Left ventricle myocardium superior (tissue), 1 donor: Measurements from ENCODE around the gene TTC38. TPM values are rescaled to one million over a fixed set of nuclear protein-coding genes. Genes with fewer than 3 reads are reported as not detected.
"Not testable (repeated sequence)": the region's sequence is repeated elsewhere in the genome, so short reads cannot be mapped to it uniquely, and the experiment has no call there.

ENCODE experiments used
- ATAC-seq: fragments of 200-7000 bp; cut with Tn5 transposase; one replicate; pipeline ENCODE4 v1.9.1; 2020; ENCODE audit warnings: mild to moderate bottlenecking, moderate library complexity
- DNase-seq: peaks from one replicate; pipeline ENCODE4 v3.0.0-alpha.2; 2020
- intact Hi-C: fragments of 100-400 bp; cut with micrococcal nuclease; formaldehyde crosslinking; loops from one replicate; pipeline ENCODE4 v1.11.0; 2022
- total RNA-seq: library from RNA; stranded (reverse); fragmentation: NEBNext Ultra II Directional; extraction: Animal tissue kit (Norgen Biotek cat#: 25700); gene quantifications from one replicate; pipeline ENCODE4 v1.2.1, GENCODE V29; 2021
- donor health status: DM: no; HTN: yes; CAD: no; lungs with severe emphysema.

TTC38 gene
- total RNA-seq, 1 donor from 2014 or later, result 24.0 TPM

GRCh38 chr22:46290121-46290842 is 22.5 kb downstream of the TTC38 start:
- intact Hi-C loops, result no loop called here
- DNase-seq, result peak; percentile 78

GRCh38 chr22:46290843-46291785 is 23.3 kb downstream of the TTC38 start:
- no peak for ATAC-seq

More at GRCh38 chr22:46290121-46290842, 22.5 kb downstream of the TTC38 start:
- ATAC-seq, result peak; percentile 81

GRCh38 chr22:46292173-46292572 is 24.4 kb downstream of the TTC38 start:
- ATAC-seq, result no peak

More at GRCh38 chr22:46290843-46291785, 23.3 kb downstream of the TTC38 start:
- intact Hi-C loops, result no loop called here
- DNase-seq, result no peak

DNA sequence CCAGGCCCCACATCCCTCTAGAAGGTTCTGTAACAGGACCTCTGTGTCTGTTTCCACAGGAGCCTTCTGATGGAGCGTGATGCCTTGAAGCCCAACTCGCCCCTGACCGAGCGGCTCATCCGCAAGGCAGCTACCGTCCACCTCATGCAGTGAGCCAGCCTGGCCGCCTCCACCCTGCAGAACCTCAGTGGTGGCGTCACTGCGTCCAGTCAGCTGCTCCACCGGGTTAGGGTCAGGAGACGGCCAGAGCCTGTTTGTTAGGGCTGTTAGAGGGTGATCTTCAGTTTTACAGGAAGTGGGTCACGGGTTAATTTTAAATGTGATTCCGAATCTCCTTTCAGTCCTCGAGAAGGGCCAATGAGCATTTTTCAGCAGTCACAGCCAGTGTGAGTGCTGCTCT is 24.9 kb downstream of the TTC38 start:
- no peak for ATAC-seq
- intact Hi-C loops, result no loop called here
- no peak for DNase-seq

More at GRCh38 chr22:46292173-46292572, 24.4 kb downstream of the TTC38 start:
- intact Hi-C loops, result no loop called here
- DNase-seq, result no peak

GRCh38 chr22:46293577-46294260 is 25.9 kb downstream of the TTC38 start:
- DNase-seq (peak; percentile 69), ATAC-seq (no peak)
- intact Hi-C loops, result no loop called here

- no peak for DNase-seq
- ATAC-seq, result no peak
- intact Hi-C loops, result no loop called here
Measured at GRCh38 chr22:46294784-46295183, 27.0 kb downstream of the TTC38 start.

DNA sequence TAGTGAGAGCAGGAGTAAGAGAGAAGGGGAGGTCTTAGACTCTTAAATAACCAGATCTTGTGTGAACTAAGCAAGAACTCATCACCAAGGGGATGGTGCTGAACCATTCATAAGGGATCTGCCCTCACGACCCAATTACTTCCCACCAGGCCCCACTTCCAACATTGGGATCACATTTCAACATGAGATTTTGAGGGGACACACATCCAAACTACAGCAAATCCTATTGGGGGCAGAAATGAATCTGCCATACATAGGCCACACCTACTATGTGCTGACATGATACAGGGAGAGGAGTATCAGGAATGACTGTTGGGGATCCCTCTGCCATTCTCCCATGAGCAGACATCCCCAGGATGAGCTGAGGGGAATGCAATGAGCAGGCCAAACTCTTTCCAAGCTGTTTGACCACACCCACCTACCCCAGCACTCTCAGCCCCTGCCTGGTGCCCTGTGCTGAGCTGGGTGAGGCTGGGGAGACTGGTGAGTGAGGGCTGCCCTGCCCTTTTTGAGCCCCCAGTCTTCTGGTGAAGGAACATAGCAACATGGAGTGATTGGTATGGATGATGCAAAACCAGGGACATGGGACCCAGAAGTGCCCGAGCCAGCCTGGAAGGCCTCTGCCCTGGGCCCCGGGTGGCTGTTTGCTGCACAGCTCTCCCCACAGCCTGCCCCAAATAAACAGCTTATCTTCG is 27.6 kb downstream of the TTC38 start:
- ATAC-seq (no peak), DNase-seq (no peak)
- intact Hi-C loops, result no loop called here

GRCh38 chr22:46296257-46297150 is 28.7 kb downstream of the TTC38 start, which contains the start of gene GTSE1:
TSS of gene GTSE1 (plus strand) at chr22:46296870. CDS start at chr22:46297401, 531 bp downstream.
- ATAC-seq, result peak; percentile 97
- DNase-seq, result peak; percentile 100
- intact Hi-C loops, result no loop called here

- ATAC-seq, result peak; percentile 2
- peak; percentile 50 for DNase-seq
- intact Hi-C loops, result no loop called here
Measured at GRCh38 chr22:46297151-46297812, 29.5 kb downstream of the TTC38 start.

GRCh38 chr22:46299101-46299500 is 31.3 kb downstream of the TTC38 start:
- DNase-seq (no peak), ATAC-seq (no peak)
- intact Hi-C loops, result no loop called here

GRCh38 chr22:46300491-46300890 is 32.7 kb downstream of the TTC38 start:
- no peak for ATAC-seq
- DNase-seq, result no peak
- intact Hi-C loops, result no loop called here

DNA sequence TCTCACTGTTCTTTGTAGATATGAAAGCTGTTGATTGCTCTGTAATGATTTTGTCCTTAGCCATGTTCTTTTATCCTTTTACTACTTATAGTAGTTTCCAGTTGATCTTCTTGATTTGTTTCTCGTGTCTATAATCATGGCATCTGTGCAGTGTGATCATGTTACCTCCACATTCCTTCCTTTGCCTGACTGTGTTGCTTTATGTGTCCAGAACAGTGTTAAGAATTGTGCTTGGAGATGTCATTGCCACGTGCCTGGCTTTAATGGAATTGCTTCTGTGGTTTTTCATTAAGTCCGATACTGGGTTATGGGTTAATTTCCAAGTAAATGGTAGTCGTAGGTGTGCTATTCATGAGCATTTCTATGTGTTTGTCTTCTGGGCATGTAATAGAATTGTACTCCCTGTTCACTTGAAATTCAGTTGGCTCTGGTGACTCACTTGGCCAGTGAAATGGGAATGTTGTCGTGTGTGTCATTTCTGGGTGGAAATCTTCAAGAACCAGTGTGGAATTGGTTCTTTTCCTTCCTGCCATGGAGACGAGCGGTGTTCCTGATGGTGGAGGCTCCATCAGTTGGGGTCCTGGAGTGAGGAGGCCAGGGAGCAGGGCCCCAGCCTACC is 35.6 kb downstream of the TTC38 start:
- no peak for DNase-seq
- intact Hi-C loops, result no loop called here

DNA sequence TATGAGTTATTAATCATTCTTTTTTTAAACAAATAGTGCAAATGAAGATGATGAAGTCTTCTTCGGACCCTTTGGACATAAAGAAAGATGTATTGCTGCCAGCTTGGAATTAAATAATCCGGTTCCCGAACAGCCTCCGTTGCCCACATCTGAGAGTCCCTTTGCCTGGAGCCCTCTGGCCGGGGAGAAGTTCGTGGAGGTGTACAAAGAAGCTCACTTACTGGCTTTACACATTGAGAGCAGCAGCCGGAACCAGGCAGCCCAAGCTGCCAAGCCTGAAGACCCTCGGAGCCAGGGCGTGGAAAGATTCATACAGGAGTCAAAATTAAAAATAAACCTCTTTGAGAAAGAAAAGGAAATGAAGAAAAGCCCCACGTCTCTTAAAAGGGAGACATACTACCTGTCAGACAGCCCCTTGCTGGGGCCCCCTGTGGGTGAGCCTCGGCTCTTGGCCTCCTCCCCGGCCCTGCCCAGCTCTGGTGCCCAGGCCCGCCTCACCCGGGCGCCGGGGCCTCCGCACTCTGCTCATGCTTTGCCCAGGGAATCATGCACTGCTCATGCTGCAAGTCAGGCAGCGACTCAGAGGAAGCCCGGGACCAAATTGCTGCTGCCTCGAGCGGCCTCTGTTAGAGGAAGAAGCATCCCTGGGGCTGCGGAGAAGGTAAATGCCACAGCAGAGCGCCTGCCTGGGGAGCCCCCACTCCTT is 40.6 kb downstream of the TTC38 start:
- ATAC-seq, result peak; percentile 26
- intact Hi-C loops, result no loop called here
- DNase-seq, result peak; percentile 26

More for the DNA sequence above, 35.6 kb downstream of the TTC38 start:
- no peak for ATAC-seq

GRCh38 chr22:46309526-46310085 is 41.8 kb downstream of the TTC38 start:
- intact Hi-C loops, result loop anchor here (5.0 to 10.0 kb wide), 3 partner anchors 187 to 405 kb away; no protein-coding TSS in a partner anchor
- ATAC-seq (peak; percentile 90), DNase-seq (peak; percentile 70)

DNA sequence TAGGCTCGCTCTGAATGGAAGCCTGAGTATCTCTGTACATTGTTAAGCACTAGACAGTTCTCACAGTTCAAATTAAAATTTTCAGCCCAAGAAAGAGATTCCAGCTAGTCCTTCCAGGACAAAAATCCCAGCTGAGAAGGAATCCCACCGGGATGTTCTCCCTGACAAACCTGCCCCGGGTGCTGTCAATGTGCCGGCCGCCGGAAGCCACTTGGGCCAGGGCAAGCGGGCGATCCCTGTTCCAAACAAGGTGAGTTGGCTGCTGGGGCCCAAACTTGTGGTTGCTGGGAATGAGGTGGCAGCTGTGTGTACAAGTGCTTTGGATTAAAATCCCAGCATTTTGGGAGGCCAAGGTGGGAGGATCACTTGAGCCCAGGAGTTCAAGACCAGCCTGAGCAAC is 44.2 kb downstream of the TTC38 start:
- ATAC-seq (no peak), DNase-seq (peak; percentile 6)
- intact Hi-C loops, result loop anchor here (5.0 to 10.0 kb wide), 3 partner anchors 190 to 407 kb away; no protein-coding TSS in a partner anchor

DNA sequence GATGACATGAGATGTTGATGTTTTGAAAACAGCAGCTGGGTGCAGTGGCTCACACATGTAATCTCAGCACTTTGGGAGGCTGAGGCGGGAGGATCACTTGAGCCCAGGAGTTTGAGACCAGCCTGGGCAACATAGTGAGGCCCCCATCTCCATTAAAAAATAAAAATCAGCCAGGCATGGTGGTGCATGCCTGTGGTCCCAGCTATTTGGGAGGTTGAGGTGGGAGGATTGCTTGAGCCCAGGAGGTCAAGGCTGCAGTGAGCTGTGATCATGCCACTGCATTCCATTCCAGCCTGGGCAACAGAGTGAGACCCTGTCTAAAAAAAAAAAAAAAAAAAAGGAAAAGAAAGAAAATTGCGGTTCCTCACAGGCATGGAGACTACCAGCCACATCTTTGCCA is 45.0 kb downstream of the TTC38 start:
- DNase-seq, ATAC-seq: not testable (repeated sequence)
- intact Hi-C loops, result loop anchor here (5.0 to 10.0 kb wide), 3 partner anchors 191 to 408 kb away; no protein-coding TSS in a partner anchor
